ENCODE results near the gene BICD2.

DNA sequence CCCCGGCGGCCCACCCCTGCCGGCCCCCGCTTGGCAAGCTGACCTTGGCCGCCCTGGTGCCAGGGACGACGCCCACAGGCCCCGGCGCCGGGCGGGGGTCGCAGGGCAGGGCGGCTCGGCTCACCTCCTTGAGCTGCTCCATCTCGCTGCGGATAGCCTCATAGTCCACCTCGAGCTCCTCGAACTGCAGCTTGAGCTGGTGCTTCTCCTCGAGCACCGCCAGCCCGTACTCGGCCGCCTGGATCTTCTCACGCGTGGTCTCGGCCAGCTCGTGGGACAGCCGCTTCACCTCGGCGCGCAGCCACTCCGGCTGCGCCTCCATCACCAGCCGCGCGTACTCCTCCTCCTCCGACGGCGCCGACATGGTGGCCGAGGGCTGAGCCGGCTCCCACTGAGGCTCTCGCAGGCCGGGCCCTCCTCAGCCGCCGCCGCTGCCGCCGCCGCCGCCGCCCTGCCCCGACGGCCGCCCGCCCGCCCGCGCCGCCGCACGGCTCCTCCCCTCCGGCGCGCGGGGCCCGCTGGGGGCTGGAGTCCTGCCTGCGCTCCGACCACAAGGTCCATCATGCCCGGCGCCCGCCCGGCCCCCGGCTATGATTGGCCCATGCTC is at the start of gene BICD2:
- TF ChIP-seq EP300 (IDR thresholded peaks at IDR 0.05): no peak
- TF ChIP-seq, protein P1, sequence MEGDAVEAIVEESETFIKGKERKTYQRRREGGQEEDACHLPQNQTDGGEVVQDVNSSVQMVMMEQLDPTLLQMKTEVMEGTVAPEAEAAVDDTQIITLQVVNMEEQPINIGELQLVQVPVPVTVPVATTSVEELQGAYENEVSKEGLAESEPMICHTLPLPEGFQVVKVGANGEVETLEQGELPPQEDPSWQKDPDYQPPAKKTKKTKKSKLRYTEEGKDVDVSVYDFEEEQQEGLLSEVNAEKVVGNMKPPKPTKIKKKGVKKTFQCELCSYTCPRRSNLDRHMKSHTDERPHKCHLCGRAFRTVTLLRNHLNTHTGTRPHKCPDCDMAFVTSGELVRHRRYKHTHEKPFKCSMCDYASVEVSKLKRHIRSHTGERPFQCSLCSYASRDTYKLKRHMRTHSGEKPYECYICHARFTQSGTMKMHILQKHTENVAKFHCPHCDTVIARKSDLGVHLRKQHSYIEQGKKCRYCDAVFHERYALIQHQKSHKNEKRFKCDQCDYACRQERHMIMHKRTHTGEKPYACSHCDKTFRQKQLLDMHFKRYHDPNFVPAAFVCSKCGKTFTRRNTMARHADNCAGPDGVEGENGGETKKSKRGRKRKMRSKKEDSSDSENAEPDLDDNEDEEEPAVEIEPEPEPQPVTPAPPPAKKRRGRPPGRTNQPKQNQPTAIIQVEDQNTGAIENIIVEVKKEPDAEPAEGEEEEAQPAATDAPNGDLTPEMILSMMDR (IDR thresholded peaks at IDR 0.05): no peak
- TF ChIP-seq POLR2A (IDR thresholded peaks at IDR 0.05): no peak
- TF ChIP-seq POLR2AphosphoS5 (IDR thresholded peaks at IDR 0.05): no peak

All from suprapubic skin (tissue), 4 donors.